Gastrocnemius medialis (tissue), 4 donors: Measurements from ENCODE around the gene MED14.

ENCODE experiments used
- CTCF ChIP-seq, 5 experiments: fragments of 450-650 bp in 3 of 5; fragments of 200-600 bp in 2 of 5; sonication (generic) in 2 of 5; IDR thresholded peaks in 4 of 5; conservative IDR thresholded peaks in 1 of 5; 1 replicate in 4 of 5; 2 replicates in 1 of 5; pipeline ENCODE4 v1.5.1; 2016 to 2019; ENCODE audit warnings: antibody characterized with exemption in 5 of 5, mild to moderate bottlenecking in 3 of 5, moderate library complexity in 3 of 5
- POLR2A ChIP-seq, 2 donors: fragments of 450-650 bp; IDR thresholded peaks; one replicate each; pipeline ENCODE4 v1.6.1; 2017; ENCODE audit warnings: antibody characterized with exemption in 2 of 2, mild to moderate bottlenecking in 2 of 2, moderate library complexity in 2 of 2

GRCh38 chrX:40727581-40728252 is 7.6 kb downstream of the MED14 start:
- TF ChIP-seq CTCF (IDR thresholded peaks at IDR 0.05 in 4 of 5, conservative IDR thresholded peaks at IDR 0.05 in 1 of 5) (no peak), POLR2A (IDR thresholded peaks at IDR 0.05) (no peak)
